Stimulated activated CD4-positive, alpha-beta T cell treated with anti-CD3 and anti-CD28 coated beads, Interleukin-4, amount 100 ng/mL, for 24 hours (primary cell): Measurements from ENCODE around the gene PRIMA1.

Source experiments
- DNase-seq: peaks from one replicate; pipeline ENCODE4 v3.0.0-alpha.2; 2020

PRIMA1 gene

GRCh38 chr14:93727917-93728650 is 60.2 kb downstream of the PRIMA1 start:
- DNase-seq = no peak

GRCh38 chr14:93727039-93727740 is 61.1 kb downstream of the PRIMA1 start:
- no peak for DNase-seq

GRCh38 chr14:93725993-93726392 is 62.3 kb downstream of the PRIMA1 start:
- no peak for DNase-seq

GRCh38 chr14:93725002-93725582 is 63.2 kb downstream of the PRIMA1 start:
- no peak for DNase-seq

GRCh38 chr14:93723001-93723400 is 65.3 kb downstream of the PRIMA1 start:
- DNase-seq = no peak

- DNase-seq = no peak
These were observed 67.3 kb downstream of the PRIMA1 start for GRCh38 chr14:93720981-93721483.

GRCh38 chr14:93720076-93720815 is 68.0 kb downstream of the PRIMA1 start:
- DNase-seq = no peak

- no peak for DNase-seq
These were observed 69.0 kb downstream of the PRIMA1 start for GRCh38 chr14:93719256-93719655.

GRCh38 chr14:93717668-93718320 is 70.5 kb downstream of the PRIMA1 start:
- no peak for DNase-seq

GRCh38 chr14:93716746-93717667 is 71.3 kb downstream of the PRIMA1 start:
- DNase-seq = no peak

- DNase-seq = no peak
These were observed 72.1 kb downstream of the PRIMA1 start for GRCh38 chr14:93716002-93716745.

GRCh38 chr14:93715279-93715927 is 72.9 kb downstream of the PRIMA1 start:
- DNase-seq = no peak

GRCh38 chr14:93714605-93715004 is 73.7 kb downstream of the PRIMA1 start:
- DNase-seq = no peak

GRCh38 chr14:93713726-93714405 is 74.4 kb downstream of the PRIMA1 start:
- DNase-seq = no peak

GRCh38 chr14:93712838-93713724 is 75.2 kb downstream of the PRIMA1 start:
- no peak for DNase-seq

GRCh38 chr14:93712079-93712837 is 76.0 kb downstream of the PRIMA1 start:
- DNase-seq = no peak

- DNase-seq = no peak
These were observed 79.0 kb downstream of the PRIMA1 start for GRCh38 chr14:93709249-93709648.

GRCh38 chr14:93708800-93709199 is 79.5 kb downstream of the PRIMA1 start:
- no peak for DNase-seq
